GM12891 (cell line): ENCODE measurements around the gene SCN3A.

Source experiments
- PAX5 ChIP-seq: IDR thresholded peaks from 2 replicates; pipeline ENCODE4 v1.6.1; 2011; ENCODE audit warnings: low read length, moderate library complexity, mild to moderate bottlenecking; ENCODE audit not compliant: insufficient read depth, severe bottlenecking
- POLR2A ChIP-seq: IDR thresholded peaks from 2 replicates; pipeline ENCODE4 v1.6.1; 2011; ENCODE audit warnings: low read depth, low read length, control low read depth
- POLR2AphosphoS5 ChIP-seq: IDR thresholded peaks from 2 replicates; pipeline ENCODE4 v1.6.1; 2011; ENCODE audit warnings: low read depth, low read length, control low read depth
- POU2F2 ChIP-seq: IDR thresholded peaks from 2 replicates; pipeline ENCODE4 v1.6.1; 2011; ENCODE audit warnings: low read depth, mild to moderate bottlenecking, control low read depth, low read length, moderate library complexity
- SPI1 ChIP-seq: IDR thresholded peaks from 2 replicates; pipeline ENCODE4 v1.6.1; 2011; ENCODE audit warnings: low read depth, low read length, control low read depth
- TAF1 ChIP-seq: IDR thresholded peaks from 2 replicates; pipeline ENCODE4 v1.6.1; 2011; ENCODE audit warnings: low read depth, low read length, control low read depth

DNA sequence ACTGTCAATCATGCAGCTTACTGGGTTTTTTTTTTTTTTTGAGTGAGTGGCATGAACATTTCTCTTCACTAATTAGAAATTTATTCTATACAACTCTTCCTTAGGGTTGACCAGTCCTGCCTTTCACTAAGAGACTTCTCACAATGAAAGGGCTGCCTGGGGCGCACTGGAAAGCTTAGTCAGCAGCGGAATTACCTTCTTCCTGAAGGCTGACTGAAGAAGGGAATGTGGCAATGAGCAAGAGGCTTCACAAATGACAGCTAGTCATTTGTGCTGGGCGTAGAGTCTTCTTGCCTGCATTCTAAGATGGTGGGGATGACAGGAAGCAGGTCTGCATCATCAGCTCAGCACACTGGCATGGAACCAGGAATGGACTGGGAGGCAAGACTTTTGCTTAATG lies 15.6 kb upstream of the SCN3A start:
- no peak for TF ChIP-seq POLR2AphosphoS5
- TF ChIP-seq POLR2A: no peak
- no peak for TF ChIP-seq SPI1
- TF ChIP-seq TAF1: no peak
- no peak for TF ChIP-seq PAX5
- no peak for TF ChIP-seq POU2F2
